GM18499 (cell line): ENCODE measurements around the gene PTX3.

Experiments
- ATAC-seq: cut with Tn5 transposase; IDR thresholded peaks from one replicate; pipeline ENCODE4 v1.9.1; 2021; ENCODE audit warnings: moderate number of reproducible peaks; ENCODE audit not compliant: insufficient read depth, unreplicated experiment

The PTX3 gene

GRCh38 chr3:157469561-157470294, 33.1 kb downstream of the PTX3 start:
- no peak for ATAC-seq

GRCh38 chr3:157471064-157471463, 34.4 kb downstream of the PTX3 start:
- ATAC-seq: no peak

GRCh38 chr3:157472648-157473047, 36.0 kb downstream of the PTX3 start:
- ATAC-seq: no peak

- no peak for ATAC-seq
Measured at GRCh38 chr3:157475921-157476414, 39.3 kb downstream of the PTX3 start.

- ATAC-seq: no peak
Measured at GRCh38 chr3:157477441-157477840, 40.8 kb downstream of the PTX3 start.

- no peak for ATAC-seq
Measured at GRCh38 chr3:157479464-157480243, 43.0 kb downstream of the PTX3 start.

- ATAC-seq: no peak
Measured at GRCh38 chr3:157487339-157487738, 50.7 kb downstream of the PTX3 start.

- ATAC-seq: no peak
Measured at GRCh38 chr3:157488144-157488543, 51.5 kb downstream of the PTX3 start.

GRCh38 chr3:157491136-157491535, 54.5 kb downstream of the PTX3 start:
- ATAC-seq: no peak
